ENCODE results near the gene SFSWAP.

DNA sequence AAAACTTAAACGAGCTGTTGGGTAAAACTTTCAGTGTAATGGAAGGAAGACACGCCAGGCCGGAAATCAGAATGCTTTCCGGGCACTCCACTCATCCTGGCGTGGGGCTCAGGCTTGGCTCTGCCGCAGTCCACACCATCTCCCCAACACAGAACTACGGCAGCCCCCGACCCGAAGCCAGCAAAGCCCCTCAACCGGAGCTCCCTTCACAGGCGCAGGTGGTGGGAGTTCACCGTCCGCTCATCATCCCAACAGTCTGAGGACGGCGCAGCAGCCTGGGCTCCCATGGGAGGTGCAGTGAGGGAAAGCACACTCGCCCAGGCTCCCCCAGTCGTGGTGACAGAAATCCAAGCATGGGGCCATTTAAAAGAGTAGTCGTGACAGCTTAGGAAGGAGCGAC lies 106.4 kb downstream of the SFSWAP start:
- TF ChIP-seq, protein P1, sequence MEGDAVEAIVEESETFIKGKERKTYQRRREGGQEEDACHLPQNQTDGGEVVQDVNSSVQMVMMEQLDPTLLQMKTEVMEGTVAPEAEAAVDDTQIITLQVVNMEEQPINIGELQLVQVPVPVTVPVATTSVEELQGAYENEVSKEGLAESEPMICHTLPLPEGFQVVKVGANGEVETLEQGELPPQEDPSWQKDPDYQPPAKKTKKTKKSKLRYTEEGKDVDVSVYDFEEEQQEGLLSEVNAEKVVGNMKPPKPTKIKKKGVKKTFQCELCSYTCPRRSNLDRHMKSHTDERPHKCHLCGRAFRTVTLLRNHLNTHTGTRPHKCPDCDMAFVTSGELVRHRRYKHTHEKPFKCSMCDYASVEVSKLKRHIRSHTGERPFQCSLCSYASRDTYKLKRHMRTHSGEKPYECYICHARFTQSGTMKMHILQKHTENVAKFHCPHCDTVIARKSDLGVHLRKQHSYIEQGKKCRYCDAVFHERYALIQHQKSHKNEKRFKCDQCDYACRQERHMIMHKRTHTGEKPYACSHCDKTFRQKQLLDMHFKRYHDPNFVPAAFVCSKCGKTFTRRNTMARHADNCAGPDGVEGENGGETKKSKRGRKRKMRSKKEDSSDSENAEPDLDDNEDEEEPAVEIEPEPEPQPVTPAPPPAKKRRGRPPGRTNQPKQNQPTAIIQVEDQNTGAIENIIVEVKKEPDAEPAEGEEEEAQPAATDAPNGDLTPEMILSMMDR (IDR thresholded peaks at IDR 0.05) = no peak
- no peak for TF ChIP-seq POLR2A (IDR thresholded peaks at IDR 0.05)
